WTC11 (cell line): ENCODE data around the gene ERMAP. TPM values are rescaled to one million over a fixed set of nuclear protein-coding genes. Genes with fewer than 3 reads are reported as not detected.

Source experiments
- ATAC-seq: fragments of 200-7000 bp; cut with Tn5 transposase; 2 replicates; pipeline ENCODE4 v1.10.0; 2021; ENCODE audit warnings: mild to moderate bottlenecking, moderate library complexity
- CTCF ChIA-PET: fragments of 300-600 bp; sonication (Branson Sonifier 250); formaldehyde crosslinking; loops from one replicate; lab custom pipeline; 2021; ENCODE audit warnings: antibody characterized with exemption; lab: Charles Lee
- POLR2A ChIA-PET: fragments of 350-600 bp; sonication (Branson Sonifier 250); formaldehyde crosslinking; loops from one replicate; lab custom pipeline; 2021; ENCODE audit warnings: antibody characterized with exemption; lab: Charles Lee
- DNase-seq: peaks from one replicate; pipeline ENCODE4 v3.0.0; 2021; ENCODE audit warnings: low spot score
- H3K27ac Mint-ChIP-seq: 2 replicates; pipeline ENCODE4 v1.8.0; 2021; ENCODE audit warnings: mixed read lengths
- H3K27me3 Mint-ChIP-seq: 2 replicates; pipeline ENCODE4 v1.8.0; 2021; ENCODE audit warnings: low read depth, mild to moderate bottlenecking, moderate library complexity, mixed read lengths
- H3K36me3 Mint-ChIP-seq: 2 replicates; pipeline ENCODE4 v1.8.0; 2021; ENCODE audit warnings: mixed read lengths
- H3K4me1 Mint-ChIP-seq: 2 replicates; pipeline ENCODE4 v1.8.0; 2022; ENCODE audit warnings: mixed read lengths
- H3K4me3 Mint-ChIP-seq: 2 replicates; pipeline ENCODE4 v1.8.0; 2021; ENCODE audit warnings: mild to moderate bottlenecking, moderate library complexity, mixed read lengths
- H3K9me3 Mint-ChIP-seq: 2 replicates; pipeline ENCODE4 v1.8.0; 2021; ENCODE audit warnings: mixed read lengths
- ATF1 ChIP-seq: sonication (generic); formaldehyde crosslinking; IDR thresholded peaks from 2 replicates; pipeline ENCODE4 v1.8.1; 2023; ENCODE audit warnings: mild to moderate bottlenecking, moderate library complexity, missing genetic modification reagents
- FOXK1 ChIP-seq: sonication (generic); formaldehyde crosslinking; IDR thresholded peaks from 2 replicates; pipeline ENCODE4 v1.8.0; 2022; ENCODE audit warnings: mild to moderate bottlenecking, moderate library complexity, missing genetic modification reagents
- MAX ChIP-seq: sonication (generic); formaldehyde crosslinking; IDR thresholded peaks from 2 replicates; pipeline ENCODE4 v1.8.0; 2022; ENCODE audit warnings: mild to moderate bottlenecking, missing genetic modification reagents
- MYBL2 ChIP-seq: sonication (generic); formaldehyde crosslinking; IDR thresholded peaks from 2 replicates; pipeline ENCODE4 v1.8.1; 2023; ENCODE audit warnings: mild to moderate bottlenecking, moderate library complexity, missing genetic modification reagents
- OVOL2 ChIP-seq: fragments of 250-450 bp; sonication (Bioruptor Pico); IDR thresholded peaks from 2 replicates; pipeline ENCODE4 v1.9.0; 2021; ENCODE audit warnings: mild to moderate bottlenecking, borderline replicate concordance
- RORB ChIP-seq: fragments of 250-450 bp; sonication (Bioruptor Pico); IDR thresholded peaks from 2 replicates; pipeline ENCODE4 v1.9.0; 2021; ENCODE audit warnings: mild to moderate bottlenecking
- SOX15 ChIP-seq: fragments of 250-450 bp; sonication (Bioruptor Pico); IDR thresholded peaks from 2 replicates; pipeline ENCODE4 v1.9.0; 2021; ENCODE audit warnings: mild to moderate bottlenecking
- TEAD1 ChIP-seq: sonication (generic); formaldehyde crosslinking; IDR thresholded peaks from 2 replicates; pipeline ENCODE4 v1.8.0; 2022; ENCODE audit warnings: mild to moderate bottlenecking, missing genetic modification reagents
- TEAD4 ChIP-seq: sonication (generic); formaldehyde crosslinking; IDR thresholded peaks from 2 replicates; pipeline ENCODE4 v1.8.0; 2022; ENCODE audit warnings: mild to moderate bottlenecking, missing genetic modification reagents
- ZBTB43 ChIP-seq: sonication (generic); formaldehyde crosslinking; IDR thresholded peaks from 2 replicates; pipeline ENCODE4 v1.8.1; 2023; ENCODE audit warnings: mild to moderate bottlenecking, missing genetic modification reagents
- ZNF512 ChIP-seq: sonication (generic); formaldehyde crosslinking; IDR thresholded peaks from 2 replicates; pipeline ENCODE4 v1.8.1; 2022; ENCODE audit warnings: missing genetic modification reagents, borderline replicate concordance
- ZSCAN18 ChIP-seq: fragments of 250-450 bp; sonication (Bioruptor Pico); IDR thresholded peaks from 2 replicates; pipeline ENCODE4 v2.1.2; 2022; ENCODE audit warnings: mild to moderate bottlenecking, moderate library complexity
- total RNA-seq: library from RNA; stranded (reverse); gene quantifications from 3 replicates; pipeline ENCODE4 v1.2.3, GENCODE V29; 2021

The ERMAP gene
- total RNA-seq, 1 experiment from 2014 or later: 2.6 TPM

- TF ChIP-seq MAX (CRISPR knock-in tag) (no peak), OVOL2 (CRISPR knock-in tag) (no peak), RORB (CRISPR knock-in tag) (no peak), MYBL2 (no peak), FOXK1 (CRISPR knock-in tag) (no peak)
Observed at GRCh38 chr1:42822800-42823392, 6.0 kb downstream of the ERMAP start (continued).

GRCh38 chr1:42824481-42825035 is 7.6 kb downstream of the ERMAP start:
- H3K4me3 Mint-ChIP-seq: no peak overlapping the region
- TF ChIP-seq ATF1 (CRISPR knock-in tag) (no peak), ZSCAN18 (CRISPR knock-in tag) (no peak), TEAD4 (CRISPR knock-in tag) (no peak), ZBTB43 (CRISPR knock-in tag) (no peak)
- H3K9me3 Mint-ChIP-seq: no peaks in the 10 kb centered on the region
- no peaks in the 10 kb centered on the region for H3K27me3 Mint-ChIP-seq
- H3K27ac Mint-ChIP-seq: no peak overlapping the region
- H3K4me1 Mint-ChIP-seq: peaks cover 21% of the 10 kb centered on the region
- ChIA-PET CTCF (interaction anchor here (0.8 to 2.2 kb wide), 4 partner anchors 22 to 249 kb away, joined by 4 to 11 read pairs (median 8); partner anchors contain the start of gene ZNF691), POLR2A (interaction anchor here (0.7 to 1.5 kb wide), 2 partner anchors 22 to 58 kb away, joined by 3 to 5 read pairs; partner anchors contain the start of genes C1orf50, P3H1 and ZNF691)
- no peaks in the 10 kb centered on the region for H3K36me3 Mint-ChIP-seq
- no peak for ATAC-seq
- no peak for DNase-seq

- POLR2A ChIA-PET: interaction anchor here (0.5 to 1.5 kb wide), 3 partner anchors 21 to 58 kb away, joined by 3 to 5 read pairs (median 3); partner anchors contain the start of genes C1orf50, P3H1 and ZNF691
- Mint-ChIP-seq H3K27ac (0 out of 2 replicates have a peak overlapping the region, but pooled peaks have one; percentile 15), H3K4me1 (peaks cover 21% of the 10 kb centered on the region)
Observed at GRCh38 chr1:42825036-42825851, 8.3 kb downstream of the ERMAP start.

GRCh38 chr1:42830631-42831030 is 13.7 kb downstream of the ERMAP start:
- CTCF ChIA-PET: interaction anchor here (0.7 to 3.4 kb wide), 6 partner anchors 16 to 313 kb away, joined by 3 to 17 read pairs (median 8); partner anchors contain the start of gene ZNF691
- no peak overlapping the region for H3K27ac Mint-ChIP-seq

More at GRCh38 chr1:42825036-42825851, 8.3 kb downstream of the ERMAP start:
- CTCF ChIA-PET: interaction anchor here (0.8 to 2.2 kb wide), 4 partner anchors 21 to 248 kb away, joined by 4 to 11 read pairs (median 8); partner anchors contain the start of gene ZNF691
- TF ChIP-seq FOXK1 (CRISPR knock-in tag) (no peak), RORB (CRISPR knock-in tag) (no peak)
- Mint-ChIP-seq H3K36me3 (no peaks in the 10 kb centered on the region), H3K9me3 (no peaks in the 10 kb centered on the region), H3K4me3 (no peak overlapping the region), H3K27me3 (no peaks in the 10 kb centered on the region)
- ATAC-seq (no peak), DNase-seq (no peak)

More at GRCh38 chr1:42830631-42831030, 13.7 kb downstream of the ERMAP start:
- Mint-ChIP-seq H3K9me3 (no peaks in the 10 kb centered on the region), H3K4me3 (no peak overlapping the region), H3K36me3 (no peaks in the 10 kb centered on the region), H3K27me3 (no peaks in the 10 kb centered on the region), H3K4me1 (peaks cover 3% of the 10 kb centered on the region; the same call in 1 of the 2 replicates)
- POLR2A ChIA-PET: interaction anchor here (0.6 kb wide), 1 partner anchor 92 kb away, joined by 3 read pairs; no protein-coding TSS in a partner anchor
- ATAC-seq (peak; percentile 80), DNase-seq (peak; percentile 40)
- TF ChIP-seq OVOL2 (CRISPR knock-in tag): no peak
- no peak for TF ChIP-seq ZNF512 (CRISPR knock-in tag)
- TF ChIP-seq TEAD1 (CRISPR knock-in tag): no peak
- no peak for TF ChIP-seq SOX15
